ENCODE data around the gene WFDC10B. TPM values are rescaled to one million over a fixed set of nuclear protein-coding genes. Genes with fewer than 3 reads are reported as not detected.

Gene WFDC10B
- total and polyA plus RNA-seq, 4 donors: not detected

DNA sequence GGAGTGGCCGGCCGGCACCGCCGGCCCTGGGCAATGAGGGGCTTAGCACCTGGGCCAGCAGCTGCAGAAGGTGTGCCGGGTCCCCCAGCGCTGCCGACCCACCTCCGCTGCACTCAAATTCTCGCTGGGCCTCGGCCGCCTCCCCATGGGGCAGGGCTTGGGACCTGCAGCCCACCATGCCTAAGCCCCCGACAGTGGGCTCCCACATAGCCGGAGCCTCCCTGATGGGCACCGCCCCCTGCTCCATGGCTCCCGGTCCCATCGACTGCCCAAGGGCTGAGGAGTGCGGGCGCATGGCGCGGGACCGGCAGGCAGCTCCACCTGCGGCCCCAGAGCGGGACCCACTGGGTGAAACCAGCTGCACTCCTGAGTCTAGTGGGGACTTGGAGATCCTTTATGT is 31.2 kb upstream of the WFDC10B start:
- Histone ChIP-seq H3K27me3 (ENCODE audit: control insufficient read depth in 4 of 4, insufficient read depth in 4 of 4, low read length in 3 of 4) (no peaks in the 10 kb centered on the region), H3K4me3 (ENCODE audit: low read depth in 1 of 3, low read length in 3 of 3) (no peak overlapping the region), H3K9ac (ENCODE audit: low read depth in 1 of 2, low read length in 2 of 2) (no peak overlapping the region), H3K36me3 (ENCODE audit: control insufficient read depth in 4 of 4, insufficient read depth in 3 of 4, low read depth in 1 of 4, low read length in 3 of 4) (no peaks in the 10 kb centered on the region), H3K4me1 (ENCODE audit: control insufficient read depth in 4 of 4, insufficient read depth in 4 of 4, low read length in 3 of 4) (no peaks in the 10 kb centered on the region), H3K9me3 (ENCODE audit: control insufficient read depth in 4 of 4, low read length in 3 of 4) (peaks cover 0 to 3% (median under 1%) of the 10 kb centered on the region in 4 donors), H3K27ac (ENCODE audit: low read depth in 1 of 2, low read length in 2 of 2) (no peak overlapping the region)
- TF ChIP-seq YY1 (IDR thresholded peaks at IDR 0.05): no peak
- no peak for TF ChIP-seq HNF4G (IDR thresholded peaks at IDR 0.05)
- TF ChIP-seq FOXA2 (IDR thresholded peaks at IDR 0.05): no peak
- TF ChIP-seq GABPA (IDR thresholded peaks at IDR 0.05 in 1 of 2, conservative IDR thresholded peaks at IDR 0.05 in 1 of 2): no peak
- TF ChIP-seq RAD21 (IDR thresholded peaks at IDR 0.05): no peak
- no peak for TF ChIP-seq HNF4A (conservative IDR thresholded peaks at IDR 0.05)
- TF ChIP-seq EGR1 (IDR thresholded peaks at IDR 0.05; ENCODE audit: low read depth in 2 of 2): no peak
- no peak for TF ChIP-seq SP1 (IDR thresholded peaks at IDR 0.05)
- TF ChIP-seq ZBTB33 (IDR thresholded peaks at IDR 0.05): no peak
- no peak for TF ChIP-seq REST (IDR thresholded peaks at IDR 0.05)
- TF ChIP-seq, protein P1, sequence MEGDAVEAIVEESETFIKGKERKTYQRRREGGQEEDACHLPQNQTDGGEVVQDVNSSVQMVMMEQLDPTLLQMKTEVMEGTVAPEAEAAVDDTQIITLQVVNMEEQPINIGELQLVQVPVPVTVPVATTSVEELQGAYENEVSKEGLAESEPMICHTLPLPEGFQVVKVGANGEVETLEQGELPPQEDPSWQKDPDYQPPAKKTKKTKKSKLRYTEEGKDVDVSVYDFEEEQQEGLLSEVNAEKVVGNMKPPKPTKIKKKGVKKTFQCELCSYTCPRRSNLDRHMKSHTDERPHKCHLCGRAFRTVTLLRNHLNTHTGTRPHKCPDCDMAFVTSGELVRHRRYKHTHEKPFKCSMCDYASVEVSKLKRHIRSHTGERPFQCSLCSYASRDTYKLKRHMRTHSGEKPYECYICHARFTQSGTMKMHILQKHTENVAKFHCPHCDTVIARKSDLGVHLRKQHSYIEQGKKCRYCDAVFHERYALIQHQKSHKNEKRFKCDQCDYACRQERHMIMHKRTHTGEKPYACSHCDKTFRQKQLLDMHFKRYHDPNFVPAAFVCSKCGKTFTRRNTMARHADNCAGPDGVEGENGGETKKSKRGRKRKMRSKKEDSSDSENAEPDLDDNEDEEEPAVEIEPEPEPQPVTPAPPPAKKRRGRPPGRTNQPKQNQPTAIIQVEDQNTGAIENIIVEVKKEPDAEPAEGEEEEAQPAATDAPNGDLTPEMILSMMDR (IDR thresholded peaks at IDR 0.05; ENCODE audit: low read depth, low read length, missing input control): no peak
- TF ChIP-seq, protein P2, sequence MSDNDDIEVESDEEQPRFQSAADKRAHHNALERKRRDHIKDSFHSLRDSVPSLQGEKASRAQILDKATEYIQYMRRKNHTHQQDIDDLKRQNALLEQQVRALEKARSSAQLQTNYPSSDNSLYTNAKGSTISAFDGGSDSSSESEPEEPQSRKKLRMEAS (IDR thresholded peaks at IDR 0.05): no peak
- TF ChIP-seq ATF3 (IDR thresholded peaks at IDR 0.05): no peak
- TF ChIP-seq NR2F2 (IDR thresholded peaks at IDR 0.05): no peak
- TF ChIP-seq RXRA (IDR thresholded peaks at IDR 0.05): no peak
- no peak for TF ChIP-seq TAF1 (conservative IDR thresholded peaks at IDR 0.05)
- no peak for TF ChIP-seq JUND (IDR thresholded peaks at IDR 0.05)
- TF ChIP-seq FOXA1 (IDR thresholded peaks at IDR 0.05): no peak
- no peak for DNase-seq (ENCODE audit: low spot score)
- WGBS: 90% methylated on average over 23 of the region's 23 CpGs
